ENCODE measurements around the gene CFP. TPM values are rescaled to one million over a fixed set of nuclear protein-coding genes. Genes with fewer than 3 reads are reported as not detected.
A peak's percentile ranks its signal among the peaks of the same experiment; 100 is the strongest.

Gene CFP
- total and polyA plus RNA-seq, 4 donors: 11.3 to 88.8 (median 23.0) TPM

DNA sequence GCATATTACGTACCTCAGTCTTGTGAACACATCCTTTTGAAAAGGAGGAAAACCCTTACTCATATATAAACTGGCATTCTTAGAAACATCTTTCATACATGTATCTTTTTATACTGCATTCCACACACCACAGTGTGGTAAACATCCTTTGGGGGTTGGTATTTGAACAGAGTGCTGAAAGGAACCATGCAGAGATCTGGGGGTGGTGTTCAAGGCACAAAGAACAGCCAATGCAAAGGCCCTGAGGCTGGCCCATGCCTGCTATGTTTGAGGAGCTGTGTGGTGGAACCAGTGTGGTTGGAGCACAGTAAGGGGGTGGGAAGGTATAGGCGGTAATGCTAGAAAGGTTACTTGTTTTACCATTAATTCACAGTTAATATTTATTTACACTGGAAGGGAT is 18.6 kb upstream of the CFP start:
- H3K9me3 ChIP-seq (ENCODE audit: control insufficient read depth in 4 of 4, insufficient read depth in 3 of 4, low read length in 3 of 4): peaks cover 0 to 7% (median 0%) of the 10 kb centered on the region in 4 donors
- ATAC-seq (ENCODE audit: insufficient read depth, low FRiP score): no peak
- peaks cover 5 to 24% (median 5%) of the 10 kb centered on the region in 5 donors for H3K4me1 ChIP-seq (ENCODE audit: control insufficient read depth in 5 of 5, insufficient read depth in 5 of 5, low read length in 5 of 5)
- peaks cover 0 to 8% (median 2%) of the 10 kb centered on the region in 4 donors for H3K36me3 ChIP-seq (ENCODE audit: control insufficient read depth in 4 of 4, insufficient read depth in 4 of 4, low read length in 4 of 4)
- 81 to 93% methylated on average over 2 of the region's 2 CpGs for WGBS, 2 donors
- no peak overlapping the region for H3K4me3 ChIP-seq
- no peak for TF ChIP-seq CTCF (IDR thresholded peaks at IDR 0.05; ENCODE audit: control extremely low read depth, extremely low read depth)
- no peak overlapping the region for H3K9ac ChIP-seq (ENCODE audit: insufficient read depth in 1 of 2, low read length in 2 of 2)
- no peaks in the 10 kb centered on the region for H3K27me3 ChIP-seq (ENCODE audit: control insufficient read depth in 3 of 3, insufficient read depth in 3 of 3, low read length in 2 of 3)
- no peak for DNase-seq
- H3K27ac ChIP-seq (ENCODE audit: low read depth in 1 of 2, low read length in 1 of 2): no peak overlapping the region

- Histone ChIP-seq H3K27ac (ENCODE audit: low read depth in 1 of 2, low read length in 1 of 2) (no peak overlapping the region), H3K9me3 (ENCODE audit: control insufficient read depth in 4 of 4, insufficient read depth in 3 of 4, low read length in 3 of 4) (peaks cover 0 to 7% (median 0%) of the 10 kb centered on the region in 4 donors), H3K36me3 (ENCODE audit: control insufficient read depth in 4 of 4, insufficient read depth in 4 of 4, low read length in 4 of 4) (peaks cover 0 to 4% (median 1%) of the 10 kb centered on the region in 4 donors), H3K27me3 (ENCODE audit: control insufficient read depth in 3 of 3, insufficient read depth in 3 of 3, low read length in 2 of 3) (no peaks in the 10 kb centered on the region), H3K4me3 (no peak overlapping the region), H3K4me1 (ENCODE audit: control insufficient read depth in 5 of 5, insufficient read depth in 5 of 5, low read length in 5 of 5) (peaks cover 5 to 24% (median 5%) of the 10 kb centered on the region in 5 donors), H3K9ac (ENCODE audit: insufficient read depth in 1 of 2, low read length in 2 of 2) (no peak overlapping the region)
- 77 to 80% methylated on average over 6 of the region's 6 CpGs for WGBS, 2 donors
- DNase-seq (no peak), ATAC-seq (ENCODE audit: insufficient read depth, low FRiP score) (no peak)
- no peak for TF ChIP-seq CTCF (IDR thresholded peaks at IDR 0.05; ENCODE audit: control extremely low read depth, extremely low read depth)
Measured at GRCh38 chrX:47646636-47647035, 16.9 kb upstream of the CFP start.

GRCh38 chrX:47645530-47645929 is 15.8 kb upstream of the CFP start:
- H3K9ac ChIP-seq (ENCODE audit: insufficient read depth in 1 of 2, low read length in 2 of 2): no peak overlapping the region
- no peak for TF ChIP-seq CTCF (IDR thresholded peaks at IDR 0.05; ENCODE audit: control extremely low read depth, extremely low read depth)
- peaks cover 0 to 10% (median 0%) of the 10 kb centered on the region in 4 donors for H3K9me3 ChIP-seq (ENCODE audit: control insufficient read depth in 4 of 4, insufficient read depth in 3 of 4, low read length in 3 of 4)
- peak overlapping the region in 1 of 2 donors; percentile 38 for H3K27ac ChIP-seq (ENCODE audit: low read depth in 1 of 2, low read length in 1 of 2)
- H3K27me3 ChIP-seq (ENCODE audit: control insufficient read depth in 3 of 3, insufficient read depth in 3 of 3, low read length in 2 of 3): no peaks in the 10 kb centered on the region
- ATAC-seq (ENCODE audit: insufficient read depth, low FRiP score): peak; percentile 16
- H3K36me3 ChIP-seq (ENCODE audit: control insufficient read depth in 4 of 4, insufficient read depth in 4 of 4, low read length in 4 of 4): peaks cover 0 to 9% (median 6%) of the 10 kb centered on the region in 4 donors
- 55 to 71% methylated on average over 6 to 10 of the region's 10 CpGs for WGBS, 2 donors
- H3K4me3 ChIP-seq: no peak overlapping the region
- no peak for DNase-seq
- peaks cover 0 to 18% (median 5%) of the 10 kb centered on the region in 5 donors for H3K4me1 ChIP-seq (ENCODE audit: control insufficient read depth in 5 of 5, insufficient read depth in 5 of 5, low read length in 5 of 5)

Measured in lung (tissue), 12 donors.